ENCODE data around the gene FLT1. TPM values are rescaled to one million over a fixed set of nuclear protein-coding genes. Genes with fewer than 3 reads are reported as not detected.
A peak's percentile ranks its signal among the peaks of the same experiment; 100 is the strongest.

FLT1 gene
- total RNA-seq, 1 donor from 2014 or later, result not detected

DNA sequence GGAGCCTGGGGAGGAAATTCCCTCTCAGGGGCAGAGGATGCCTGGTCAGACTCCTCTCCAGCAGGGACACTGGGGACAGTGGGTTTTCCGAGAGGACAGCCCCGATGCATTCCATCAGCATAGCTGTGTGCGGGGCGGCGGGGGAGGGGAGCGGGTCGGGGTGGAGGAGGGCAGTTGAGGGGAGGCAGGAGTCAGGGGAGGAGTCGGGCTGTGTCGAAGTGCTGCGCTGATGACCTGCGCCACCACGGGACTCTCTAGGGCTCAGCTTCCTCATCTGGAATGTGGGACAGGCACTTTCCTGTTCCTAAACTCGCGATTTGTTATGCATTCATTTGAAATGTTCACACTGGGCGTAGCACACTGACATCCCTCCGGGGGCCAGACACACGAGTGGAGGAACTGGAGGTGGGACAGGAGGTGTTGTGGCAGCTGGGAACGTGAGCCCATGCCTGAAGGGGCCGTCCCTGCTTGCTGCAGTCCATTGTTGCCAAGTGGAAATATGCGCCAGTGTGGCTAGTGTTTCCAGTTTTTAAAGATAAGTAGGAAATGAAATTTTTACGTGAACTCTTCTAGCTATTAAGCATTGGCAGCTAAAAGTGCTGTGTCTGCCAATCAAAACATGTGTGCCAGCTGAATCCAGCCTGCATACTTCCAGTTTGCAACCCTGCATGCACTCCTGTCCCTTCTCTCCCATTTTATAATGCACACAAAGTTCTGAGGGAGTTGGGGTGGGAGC lies 43.3 kb downstream of the FLT1 start:
- Mint-ChIP-seq H3K4me1 (no peaks in the 10 kb centered on the region), H3K27ac (ENCODE audit: unreplicated experiment) (no peak overlapping the region)
- DNase-seq (ENCODE audit: low read depth, low spot score), result no peak

DNA sequence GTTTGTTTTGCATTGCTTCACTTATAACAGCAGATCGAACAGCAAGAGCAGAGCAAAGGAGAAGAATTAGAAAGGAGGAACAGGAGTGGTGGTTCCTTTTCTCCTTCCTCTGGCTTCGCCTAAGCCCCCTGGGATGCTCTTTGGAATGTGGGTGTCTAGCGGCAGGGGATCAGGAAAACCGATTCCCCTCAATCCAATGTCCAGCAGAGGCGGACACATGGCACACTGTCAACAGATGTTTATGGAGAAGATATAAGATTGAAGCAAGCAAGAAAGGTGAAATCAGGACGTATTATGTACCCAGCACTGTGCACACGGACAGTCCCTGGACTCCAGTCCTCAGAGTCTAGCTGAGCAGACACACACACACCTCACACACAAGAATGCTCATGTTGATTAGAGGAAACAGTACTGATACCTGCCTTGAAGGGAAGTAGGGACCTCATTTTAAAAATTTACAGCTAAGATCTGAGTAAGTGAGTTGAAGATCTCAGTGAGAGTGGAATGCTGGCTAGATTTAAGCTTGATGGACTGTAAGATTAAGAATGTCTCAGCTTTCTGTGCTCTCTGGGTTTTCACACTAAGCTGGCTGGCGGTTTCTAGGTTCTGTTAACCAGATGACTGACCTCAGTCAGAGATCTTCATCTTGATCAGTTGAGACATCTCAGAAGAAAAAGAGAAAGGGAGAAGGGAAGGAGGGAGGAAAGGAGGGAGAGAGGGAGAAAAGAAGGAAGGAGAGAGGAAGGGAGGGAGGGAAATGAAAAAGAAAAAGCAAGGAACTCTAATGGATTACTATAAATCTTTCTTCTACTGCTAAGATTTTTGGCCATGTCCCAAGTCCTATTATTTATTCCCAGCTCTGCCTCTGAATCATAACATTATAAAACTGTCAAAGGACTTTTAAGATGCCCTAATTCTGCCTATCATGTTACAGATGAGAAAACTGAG lies 44.8 kb downstream of the FLT1 start:
- peak overlapping the region; percentile 9 for H3K27ac Mint-ChIP-seq (ENCODE audit: unreplicated experiment)
- H3K27me3 Mint-ChIP-seq (ENCODE audit: low read depth), result peaks cover 43% of the 10 kb centered on the region
- H3K4me1 Mint-ChIP-seq, result no peaks in the 10 kb centered on the region
- H3K9me3 Mint-ChIP-seq, result peaks cover 6% of the 10 kb centered on the region
- no peak overlapping the region for H3K4me3 Mint-ChIP-seq
- H3K36me3 Mint-ChIP-seq (ENCODE audit: low read depth), result no peaks in the 10 kb centered on the region
- DNase-seq (ENCODE audit: low read depth, low spot score), result no peak
- no peak for TF ChIP-seq CTCF (conservative IDR thresholded peaks at IDR 0.05)

More for the DNA sequence above, 43.3 kb downstream of the FLT1 start:
- TF ChIP-seq CTCF (conservative IDR thresholded peaks at IDR 0.05), result no peak
- Mint-ChIP-seq H3K9me3 (peaks cover under 1% of the 10 kb centered on the region), H3K4me3 (no peak overlapping the region), H3K27me3 (ENCODE audit: low read depth) (peaks cover 48% of the 10 kb centered on the region), H3K36me3 (ENCODE audit: low read depth) (no peaks in the 10 kb centered on the region)

GRCh38 chr13:28448651-28449358 lies 46.1 kb downstream of the FLT1 start:
- Mint-ChIP-seq H3K36me3 (ENCODE audit: low read depth) (no peaks in the 10 kb centered on the region), H3K4me3 (no peak overlapping the region), H3K27ac (ENCODE audit: unreplicated experiment) (no peak overlapping the region), H3K9me3 (peaks cover 6% of the 10 kb centered on the region), H3K27me3 (ENCODE audit: low read depth) (peaks cover 32% of the 10 kb centered on the region), H3K4me1 (no peaks in the 10 kb centered on the region)
- DNase-seq (ENCODE audit: low read depth, low spot score), result no peak
- TF ChIP-seq CTCF (conservative IDR thresholded peaks at IDR 0.05), result no peak

DNA sequence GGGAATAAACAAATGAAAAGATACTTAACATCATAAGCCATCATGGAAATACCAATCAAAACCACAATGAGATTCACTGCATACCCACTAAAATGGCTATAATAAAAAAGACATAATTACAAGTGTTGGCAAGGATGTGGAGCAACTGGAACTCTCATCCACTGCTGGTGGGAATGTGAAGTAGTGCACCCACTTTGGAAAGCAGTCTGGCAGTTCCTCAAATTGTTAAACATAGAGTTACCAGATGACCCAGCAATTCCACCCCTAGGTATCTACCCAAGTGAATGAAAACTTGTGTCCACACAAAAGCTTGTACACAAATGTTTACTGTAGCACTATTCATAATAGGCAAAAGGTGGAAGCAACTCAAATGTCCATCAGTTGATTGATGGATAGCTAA lies 46.9 kb downstream of the FLT1 start:
- TF ChIP-seq CTCF (conservative IDR thresholded peaks at IDR 0.05), result no peak
- Mint-ChIP-seq H3K4me3 (no peak overlapping the region), H3K27ac (ENCODE audit: unreplicated experiment) (no peak overlapping the region), H3K27me3 (ENCODE audit: low read depth) (peaks cover 28% of the 10 kb centered on the region), H3K36me3 (ENCODE audit: low read depth) (no peaks in the 10 kb centered on the region), H3K4me1 (no peaks in the 10 kb centered on the region), H3K9me3 (peaks cover 6% of the 10 kb centered on the region)
- no peak for DNase-seq (ENCODE audit: low read depth, low spot score)

GRCh38 chr13:28447206-28447605 lies 47.7 kb downstream of the FLT1 start:
- Mint-ChIP-seq H3K4me1 (no peaks in the 10 kb centered on the region), H3K27ac (ENCODE audit: unreplicated experiment) (no peak overlapping the region), H3K9me3 (peaks cover 6% of the 10 kb centered on the region), H3K36me3 (ENCODE audit: low read depth) (no peaks in the 10 kb centered on the region), H3K27me3 (ENCODE audit: low read depth) (peaks cover 32% of the 10 kb centered on the region), H3K4me3 (no peak overlapping the region)
- no peak for TF ChIP-seq CTCF (conservative IDR thresholded peaks at IDR 0.05)
- DNase-seq (ENCODE audit: low read depth, low spot score), result no peak

All from neural crest cell (in vitro differentiated cells).